ENCODE measurements around the gene MYCL.
A peak's percentile ranks its signal among the peaks of the same experiment; 100 is the strongest.

MYCL gene, protein sequence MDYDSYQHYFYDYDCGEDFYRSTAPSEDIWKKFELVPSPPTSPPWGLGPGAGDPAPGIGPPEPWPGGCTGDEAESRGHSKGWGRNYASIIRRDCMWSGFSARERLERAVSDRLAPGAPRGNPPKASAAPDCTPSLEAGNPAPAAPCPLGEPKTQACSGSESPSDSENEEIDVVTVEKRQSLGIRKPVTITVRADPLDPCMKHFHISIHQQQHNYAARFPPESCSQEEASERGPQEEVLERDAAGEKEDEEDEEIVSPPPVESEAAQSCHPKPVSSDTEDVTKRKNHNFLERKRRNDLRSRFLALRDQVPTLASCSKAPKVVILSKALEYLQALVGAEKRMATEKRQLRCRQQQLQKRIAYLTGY

DNA sequence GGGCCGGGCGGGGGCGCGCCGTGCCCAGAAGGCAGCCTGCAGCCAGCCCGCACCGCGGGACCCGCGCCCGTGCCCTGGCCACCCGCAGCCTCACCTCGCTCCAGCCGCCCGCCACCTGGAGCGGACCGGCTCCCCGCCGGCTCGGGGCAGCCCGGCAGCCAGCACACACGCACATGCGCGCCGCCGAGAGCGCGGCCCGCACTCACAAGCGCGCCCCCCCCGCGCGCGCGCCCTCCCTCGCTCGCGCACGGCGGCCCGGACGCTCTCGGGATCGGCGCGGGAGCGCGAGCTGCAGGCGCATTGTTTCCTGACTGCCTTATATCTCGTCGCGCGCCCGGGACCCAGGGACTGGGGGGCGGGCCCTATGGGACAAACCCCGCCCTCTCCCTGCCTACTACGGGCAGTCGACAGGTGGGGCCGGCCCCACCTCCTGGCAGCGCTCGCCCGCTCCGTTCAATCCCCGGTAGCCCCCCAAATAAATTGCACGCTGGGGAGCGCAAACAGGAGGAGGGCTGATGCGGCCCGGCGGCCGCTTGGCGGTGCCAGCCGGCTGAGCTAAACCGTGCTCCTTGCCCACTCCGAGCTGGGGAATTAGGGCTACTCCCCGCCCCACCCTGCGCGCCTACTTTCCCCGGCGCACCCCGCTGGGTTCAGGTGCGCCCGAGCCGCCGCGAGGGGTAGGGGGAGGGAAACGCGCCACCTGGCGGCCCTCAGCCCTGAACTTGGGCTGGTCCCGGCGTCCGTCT is at the start of gene MYCL:
Gene MYCL, minus strand, starts transcription at position 204 of the 746 bp plus-strand sequence. CDS start 483 bp downstream, outside the sequence.
- peak; percentile 75 for DNase-seq

DNA sequence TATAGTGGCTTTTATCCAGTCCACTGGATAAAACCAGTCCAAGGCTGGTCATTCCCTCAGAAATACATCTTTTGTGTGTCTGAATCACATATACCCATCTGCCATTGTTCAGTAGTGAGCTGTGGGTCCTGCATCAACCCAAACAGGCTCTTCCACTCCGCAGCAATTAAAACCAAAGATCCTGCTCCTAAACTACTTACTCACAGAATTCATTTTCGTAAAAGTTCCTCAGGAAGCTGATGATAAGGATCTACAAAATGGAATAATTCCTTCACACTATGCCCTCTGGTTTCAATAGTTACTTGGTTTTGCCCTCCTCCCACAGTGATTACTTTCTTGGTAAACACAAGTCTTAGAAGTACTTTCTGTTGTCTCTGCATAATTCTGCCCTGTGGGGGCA is 48.2 kb upstream of the MYCL start:
- no peak for DNase-seq

DNA sequence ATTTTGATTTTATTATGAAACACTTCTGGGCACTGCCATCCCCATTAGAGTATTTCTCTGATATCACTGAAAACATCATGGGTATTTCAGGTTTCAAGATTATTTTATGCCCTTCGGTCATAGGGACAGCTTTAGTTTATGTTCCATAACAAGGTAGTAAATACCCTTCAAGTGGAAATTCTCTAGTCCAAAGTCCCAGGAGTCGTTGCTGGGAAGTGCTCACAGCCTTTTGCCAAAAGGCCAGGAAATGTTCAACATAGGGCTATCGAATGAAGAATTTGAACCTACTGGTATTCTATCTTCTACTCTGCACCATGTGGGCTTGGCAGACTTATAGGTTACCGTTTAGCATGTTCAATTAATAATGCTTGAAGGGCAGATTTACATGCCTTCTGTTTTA is 45.5 kb upstream of the MYCL start:
- no peak for DNase-seq

DNA sequence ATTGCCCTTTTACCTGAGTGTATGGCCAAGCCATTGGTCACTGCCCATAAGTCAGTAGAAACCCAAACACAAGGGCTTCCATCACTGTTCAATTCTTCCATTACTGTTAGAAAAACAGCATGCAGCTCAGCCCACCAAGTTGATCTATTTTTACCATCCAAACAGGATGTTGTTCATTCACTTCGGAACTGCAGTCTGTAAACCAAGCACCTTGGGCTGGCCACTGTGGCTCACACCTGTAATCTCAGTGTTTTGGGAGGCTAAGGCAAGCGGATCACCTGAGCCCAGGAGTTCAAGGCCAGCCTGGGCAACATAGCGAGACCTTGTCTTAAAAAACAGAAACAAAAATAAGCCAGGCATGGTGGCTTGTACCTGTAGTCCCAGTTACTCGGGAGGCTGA is 44.5 kb upstream of the MYCL start:
- no peak for DNase-seq

DNA sequence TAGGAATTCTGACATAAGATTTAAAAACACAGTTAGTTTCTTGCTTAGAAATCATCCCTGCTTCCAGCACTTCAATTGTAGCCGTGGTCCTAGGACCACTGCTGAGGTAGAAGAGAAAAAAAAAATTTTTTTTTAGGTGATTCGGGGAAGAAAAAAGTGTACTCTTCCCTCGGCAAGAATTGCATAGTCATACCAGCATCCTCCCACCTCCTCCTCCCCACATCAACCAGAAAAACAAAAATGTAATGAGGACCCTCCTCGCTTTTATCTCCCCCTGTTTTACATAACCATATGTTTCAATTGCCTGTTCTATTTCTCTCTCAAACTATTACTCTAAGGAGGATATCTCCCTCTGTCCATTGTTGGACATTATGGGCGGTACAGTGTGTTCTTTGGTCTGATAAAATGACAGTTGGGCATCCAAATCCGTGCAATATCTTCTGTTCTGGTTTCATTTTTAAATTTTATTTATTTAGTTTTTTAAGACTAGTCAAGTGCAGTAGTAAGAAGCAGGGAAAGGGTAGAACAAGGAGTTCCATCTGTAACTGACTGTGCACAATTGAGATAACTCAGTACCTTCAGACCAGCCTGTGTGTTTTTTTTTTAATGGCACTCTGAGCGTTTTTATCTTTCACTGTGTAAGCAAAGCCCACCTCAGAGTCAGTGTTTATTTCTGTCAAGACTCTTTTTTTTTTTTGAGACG is 42.8 kb upstream of the MYCL start:
- DNase-seq: no peak

DNA sequence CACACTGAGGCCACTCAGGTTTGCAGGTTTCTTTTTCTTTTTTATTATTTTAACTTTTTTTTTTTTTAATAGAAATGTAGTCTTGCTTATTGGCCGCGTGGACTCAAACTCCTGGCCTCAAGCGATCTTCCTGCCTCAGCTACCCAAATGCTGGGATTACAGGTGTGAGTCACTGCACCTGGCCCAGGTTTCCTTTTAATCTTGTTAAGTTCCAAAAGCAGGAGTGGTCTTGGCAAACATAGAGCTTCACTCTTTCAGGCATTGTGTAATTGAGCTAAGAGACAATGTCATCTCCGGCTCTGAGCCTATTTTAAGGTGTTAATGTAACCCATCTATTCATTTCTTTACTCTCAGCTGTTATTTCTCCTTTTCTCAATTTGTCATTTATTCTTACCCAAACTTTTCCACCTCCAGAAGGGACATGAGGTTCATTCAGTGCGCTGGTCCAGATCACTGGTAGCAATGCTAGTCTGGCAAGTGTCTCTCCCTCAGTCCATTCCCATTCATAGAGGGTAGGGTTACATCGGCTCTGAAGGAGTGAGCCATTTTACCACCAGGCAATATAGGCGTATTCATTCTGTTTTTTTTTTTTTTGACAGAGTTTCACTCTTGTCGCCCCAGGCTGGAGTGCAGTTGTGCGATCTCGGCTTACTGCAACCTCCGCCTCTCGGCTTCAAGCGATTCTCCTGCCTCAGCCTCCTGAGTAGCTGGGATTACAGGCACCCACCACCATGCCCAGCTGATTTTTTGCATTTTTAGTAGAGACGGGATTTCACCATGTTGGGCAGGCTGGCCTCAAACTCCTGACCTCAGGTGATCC is 42.0 kb upstream of the MYCL start:
- no peak for DNase-seq

DNA sequence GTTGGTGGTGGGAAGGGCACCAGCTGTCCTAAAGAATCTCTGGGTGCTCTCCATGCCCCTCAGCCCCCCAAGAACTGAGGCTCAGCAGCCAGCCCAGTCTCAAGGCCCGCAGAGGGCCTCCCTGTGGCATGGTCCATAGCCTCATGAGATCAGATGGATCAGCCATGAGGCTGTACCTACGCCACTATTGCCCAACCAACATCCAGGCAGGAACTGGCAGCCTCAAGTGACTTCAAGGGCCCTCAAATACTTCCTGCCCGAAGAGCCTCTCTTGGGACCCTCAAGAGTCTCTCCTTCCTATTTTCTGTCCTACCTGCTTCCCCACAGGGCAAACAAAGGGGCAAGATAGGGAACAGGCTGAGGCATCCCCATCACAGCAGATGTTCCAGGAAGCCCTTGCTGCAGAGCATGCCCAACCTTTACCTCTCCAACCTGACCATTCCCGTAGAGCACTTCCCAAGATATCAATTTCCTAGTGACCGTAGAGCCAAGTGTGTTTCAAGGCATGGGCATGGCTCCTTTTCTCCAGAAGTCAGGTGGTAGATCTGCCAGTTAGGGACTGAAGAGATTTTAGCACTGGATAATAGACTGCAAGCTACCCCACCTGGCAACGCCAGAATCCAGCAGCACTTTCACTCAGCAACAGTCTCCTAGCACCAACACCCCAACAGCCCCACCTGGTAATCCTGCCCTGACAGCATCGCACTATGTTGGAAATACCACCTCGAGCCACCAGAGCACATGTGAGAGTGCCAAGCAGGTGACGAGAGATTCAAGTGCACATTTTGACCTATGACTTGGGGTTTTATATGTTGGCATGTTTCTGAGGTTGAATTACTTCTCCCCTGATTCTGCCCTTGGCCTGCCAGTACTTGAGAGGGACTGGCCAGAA is 39.5 kb upstream of the MYCL start:
- no peak for DNase-seq

DNA sequence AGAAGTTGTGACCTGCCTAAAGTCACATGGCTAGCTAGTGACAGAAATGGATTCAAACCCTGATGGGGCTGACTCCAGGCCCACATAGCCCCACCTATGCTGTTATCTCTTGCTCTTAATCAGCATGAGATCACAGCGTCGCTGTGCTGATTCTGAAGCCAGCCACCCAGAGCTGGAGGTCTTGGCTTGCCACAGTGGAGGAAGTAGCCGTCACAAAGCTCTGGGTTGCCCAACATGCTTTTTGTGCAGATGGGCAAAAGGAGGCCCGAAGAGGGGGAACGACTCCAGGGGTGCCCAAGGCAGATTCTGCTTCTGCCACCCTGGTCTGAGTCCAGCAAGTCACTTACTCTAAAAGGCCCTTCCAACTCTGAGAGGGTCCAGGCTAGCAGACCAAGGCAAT is 38.5 kb upstream of the MYCL start:
- no peak for DNase-seq

DNA sequence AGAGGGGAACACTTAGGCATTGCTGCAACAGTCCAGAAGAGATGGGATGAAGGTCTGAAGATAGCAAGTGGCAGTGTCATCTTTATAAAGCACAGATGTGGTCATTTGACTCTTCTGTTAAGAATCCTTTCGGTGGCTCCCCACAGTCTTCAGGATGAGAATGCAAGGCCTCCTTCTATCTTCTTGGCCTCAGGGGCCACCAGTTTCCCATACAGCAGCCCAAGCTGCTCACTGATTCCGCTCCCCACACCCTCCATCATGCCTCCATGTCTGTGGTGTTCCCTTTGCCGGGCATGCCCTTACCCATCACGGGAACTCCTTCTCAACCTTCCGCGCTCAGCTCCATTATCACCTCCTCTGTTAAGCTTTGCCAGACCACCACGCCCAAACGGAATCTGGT is 37.1 kb upstream of the MYCL start:
- no peak for DNase-seq

DNA sequence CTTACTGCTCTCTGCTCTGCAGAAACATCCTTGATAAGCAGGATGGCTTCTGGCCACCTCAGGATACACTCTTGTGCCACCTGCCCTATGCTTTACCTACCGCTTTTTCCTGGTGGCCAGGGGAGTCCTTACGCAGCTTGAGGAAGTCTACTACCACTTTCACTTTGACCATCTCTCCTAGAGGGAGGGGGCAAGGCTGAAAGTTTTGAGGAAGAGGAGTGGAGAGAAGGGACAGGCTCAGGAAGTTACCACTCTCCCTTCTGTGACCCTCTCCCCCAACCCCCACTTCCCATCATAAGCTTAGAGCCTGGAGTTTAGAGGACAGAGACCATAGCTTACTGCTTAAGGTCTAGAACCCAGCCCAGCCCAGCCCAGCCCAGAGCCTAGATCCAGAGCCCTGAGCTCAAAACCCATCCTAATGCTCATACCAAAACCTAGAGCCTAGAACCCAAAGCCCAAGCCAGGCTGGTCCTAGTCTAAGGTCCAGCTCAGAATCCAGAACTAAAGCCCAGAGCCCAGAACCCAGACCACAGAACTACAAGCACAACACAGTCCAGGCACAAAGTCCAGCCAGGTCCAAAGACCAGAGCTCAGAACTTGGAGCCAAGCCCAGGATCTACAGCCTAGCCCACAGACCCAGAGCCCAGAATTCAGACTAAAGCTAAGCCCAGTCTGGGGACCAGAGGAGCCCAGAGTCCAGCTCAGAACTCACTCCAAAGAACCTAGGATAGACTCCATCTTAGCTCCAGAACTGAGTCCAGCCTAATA is 35.2 kb upstream of the MYCL start:
- DNase-seq: no peak

DNA sequence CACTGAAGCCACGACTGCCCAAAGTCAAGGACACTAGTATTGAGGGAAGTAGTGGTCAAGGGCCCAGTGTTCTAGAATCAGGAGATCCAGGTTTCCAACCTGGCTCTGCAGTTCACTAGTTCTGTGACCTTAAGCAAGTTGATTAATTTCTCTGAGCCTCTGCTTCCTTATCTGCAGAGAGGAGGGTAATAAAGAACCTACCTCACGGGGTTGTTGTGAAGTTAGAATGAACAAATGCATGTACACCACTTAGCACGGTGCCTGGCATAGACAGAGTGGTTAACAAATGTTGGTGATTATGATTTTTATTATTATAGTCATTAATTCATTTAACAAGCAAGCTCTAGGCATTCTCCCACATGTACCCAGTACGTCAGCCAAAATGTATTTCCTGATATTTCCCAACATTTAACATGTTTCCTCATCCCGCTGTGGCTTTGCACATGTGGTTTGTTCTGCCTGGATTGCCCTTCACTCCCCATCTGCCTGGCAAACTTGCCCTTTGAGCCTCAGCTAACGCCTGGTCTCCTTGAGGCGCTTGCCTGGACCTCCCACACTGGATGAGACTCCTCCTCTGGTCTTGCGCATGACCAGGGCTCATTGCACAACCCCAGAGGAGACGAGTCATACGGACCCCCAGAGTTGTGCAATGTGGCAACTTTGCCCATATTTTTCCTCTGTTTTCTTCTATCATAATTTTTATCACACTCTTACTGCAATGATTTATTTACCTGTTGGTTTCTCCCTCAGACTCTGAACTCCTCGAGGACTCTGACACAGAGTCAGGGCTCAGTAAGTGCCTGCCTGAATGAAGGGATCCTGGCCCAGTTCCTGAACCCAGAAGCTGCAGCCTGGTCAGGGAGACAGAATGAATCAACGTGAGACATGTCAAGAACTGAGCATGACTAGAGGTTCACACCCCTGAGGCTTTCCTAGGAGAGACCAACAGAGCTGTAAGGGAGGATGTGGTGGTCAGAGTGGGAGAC is 32.5 kb upstream of the MYCL start:
- no peak for DNase-seq

DNA sequence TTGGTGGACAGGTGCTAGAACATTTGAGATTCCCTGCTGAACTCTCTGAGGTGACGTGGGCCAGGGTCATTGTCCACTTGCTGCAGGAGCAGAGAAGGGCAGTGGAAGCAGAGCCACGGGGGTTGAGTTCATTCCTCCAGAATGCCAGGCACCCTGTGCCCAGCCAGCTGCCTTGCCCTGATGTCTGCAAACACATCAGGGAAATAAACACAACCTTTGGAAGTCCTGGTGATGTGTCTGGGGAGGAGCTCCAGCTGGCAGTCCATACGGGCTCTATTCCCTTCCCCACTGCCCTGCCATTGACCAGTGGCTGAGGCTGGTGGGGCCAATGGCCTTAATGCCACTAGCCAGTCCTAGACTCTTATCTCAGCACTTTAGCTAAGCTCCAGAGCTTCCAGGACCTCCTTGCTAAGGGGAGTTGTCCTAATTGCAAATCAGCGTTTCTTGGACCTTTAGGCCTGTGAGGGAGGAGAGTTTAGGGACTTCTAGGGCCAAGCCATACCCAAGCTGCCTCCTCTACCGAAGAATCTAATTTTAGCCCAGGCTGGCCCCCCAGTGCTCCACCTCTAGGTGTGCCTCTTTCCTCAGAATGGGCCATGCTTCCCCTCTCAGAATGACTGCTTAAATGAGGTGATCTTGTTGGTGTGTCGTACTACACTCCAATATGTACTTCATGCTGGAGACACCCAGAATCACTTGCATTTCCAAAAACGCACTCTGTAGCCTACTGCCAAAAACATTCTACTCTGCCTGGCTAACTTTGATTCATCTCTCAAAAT is 27.3 kb upstream of the MYCL start:
- no peak for DNase-seq

DNA sequence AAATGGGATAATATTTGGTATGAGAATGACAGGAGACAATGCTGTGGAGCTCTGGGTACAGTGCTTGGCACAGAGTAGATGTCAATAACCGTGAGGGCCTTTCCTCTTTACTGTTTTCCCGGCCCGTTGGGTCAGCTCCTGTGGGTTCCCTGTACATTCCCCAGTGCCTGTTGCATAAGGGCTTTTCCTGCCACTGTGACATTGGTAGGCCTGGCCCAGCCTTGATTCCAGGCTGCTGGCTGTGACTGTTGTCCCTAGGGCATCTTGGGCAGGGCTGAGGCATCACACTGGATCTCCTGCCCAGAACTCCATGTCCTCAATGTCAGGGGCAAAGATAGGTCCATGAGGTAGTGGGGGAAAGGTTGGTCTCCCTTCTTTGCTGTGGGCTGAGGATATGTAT is 25.8 kb upstream of the MYCL start:
- no peak for DNase-seq

DNA sequence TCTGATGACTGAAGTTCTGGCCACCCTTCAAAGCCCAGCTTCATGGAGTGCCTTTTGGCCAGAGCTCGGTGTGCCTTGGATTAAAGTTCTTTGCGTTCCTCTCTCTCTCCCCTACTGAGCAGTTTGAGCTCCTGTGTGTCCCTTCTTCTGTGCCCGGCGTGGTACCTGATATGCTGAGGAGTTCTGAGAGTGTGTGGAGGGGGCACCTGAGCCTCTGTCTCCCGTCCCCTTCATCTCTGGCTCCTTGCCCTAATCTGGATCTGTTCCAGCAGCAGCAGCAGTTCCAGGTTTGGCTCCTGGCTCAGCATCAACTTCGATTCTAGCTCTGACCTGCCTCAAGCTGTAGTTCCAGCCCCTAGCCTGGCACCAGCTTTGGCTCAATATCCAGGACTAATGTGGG is 25.1 kb upstream of the MYCL start:
- DNase-seq: no peak

DNA sequence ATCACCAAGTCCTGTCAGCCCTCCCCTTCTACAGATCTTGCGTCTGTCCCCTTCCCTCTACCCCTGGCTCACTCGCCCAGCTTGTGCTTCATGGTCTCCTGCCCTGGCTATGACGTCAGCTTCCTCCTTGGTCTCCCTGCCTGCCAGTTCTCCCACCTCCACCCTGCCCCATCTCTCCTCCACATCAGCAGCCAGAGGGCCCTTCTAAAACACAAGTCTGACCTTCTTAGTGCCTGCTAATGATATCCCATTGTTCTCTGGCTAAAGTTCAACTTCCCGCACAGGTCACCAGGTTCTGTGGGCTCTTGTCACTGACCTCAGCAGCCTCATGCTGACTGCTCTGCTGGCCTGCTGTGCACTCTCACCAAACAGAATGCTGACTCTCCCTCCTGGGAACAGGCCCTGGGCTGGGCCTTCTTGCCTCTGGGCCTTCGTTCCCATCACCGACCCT is 24.7 kb upstream of the MYCL start:
- no peak for DNase-seq

DNA sequence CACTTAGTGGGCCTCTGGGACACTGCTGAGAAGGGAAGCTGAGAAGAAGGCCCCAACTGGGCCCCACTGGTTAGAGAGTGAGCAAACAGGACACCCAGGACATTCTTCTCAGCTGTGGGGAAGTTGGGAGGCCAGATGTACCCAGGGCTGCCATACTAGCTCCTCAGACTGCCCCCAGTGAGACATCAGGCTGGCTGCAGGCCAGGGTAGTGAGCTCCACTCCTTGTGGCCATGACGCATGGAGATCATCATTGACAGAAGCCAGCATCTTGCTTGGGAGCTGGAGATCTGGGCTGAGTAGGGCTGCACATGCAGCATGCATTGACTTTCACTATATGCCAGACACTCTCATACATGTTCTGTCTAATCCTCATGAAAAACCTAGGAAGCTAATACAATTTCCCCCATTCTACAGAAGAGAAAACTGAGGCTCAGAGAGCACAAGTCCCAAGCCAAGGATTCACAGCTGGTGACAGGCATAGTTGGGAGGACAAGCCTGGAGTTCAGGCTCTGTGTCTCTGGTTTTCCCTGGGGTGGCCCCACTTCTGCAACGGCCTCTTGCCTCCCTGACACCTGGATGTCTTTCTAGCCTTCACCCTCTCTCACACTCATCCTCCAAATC is 24.1 kb upstream of the MYCL start:
- no peak for DNase-seq

DNA sequence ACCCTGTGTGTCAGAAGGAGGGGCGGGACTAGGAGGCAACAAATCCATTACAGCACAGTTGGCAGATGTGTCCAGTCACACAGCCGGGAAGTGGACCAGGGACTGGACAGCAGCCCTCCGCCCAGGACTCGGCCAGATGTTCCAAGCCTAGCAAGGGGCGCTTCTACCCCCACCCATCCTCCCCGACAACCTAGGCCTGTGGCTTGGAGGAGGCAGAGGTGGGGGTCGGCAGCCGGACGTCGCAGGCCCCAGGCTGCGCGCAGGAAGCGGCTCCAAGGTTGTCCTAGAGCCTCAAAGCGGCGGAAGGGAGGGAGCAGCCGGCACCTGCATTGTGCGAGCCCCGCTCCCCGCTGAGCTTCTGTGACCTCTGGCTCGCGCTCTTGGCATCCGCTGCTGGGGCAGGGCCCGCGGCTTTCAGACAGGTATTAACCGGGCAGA is 20.6 kb upstream of the MYCL start:
- peak; percentile 53 for DNase-seq

DNA sequence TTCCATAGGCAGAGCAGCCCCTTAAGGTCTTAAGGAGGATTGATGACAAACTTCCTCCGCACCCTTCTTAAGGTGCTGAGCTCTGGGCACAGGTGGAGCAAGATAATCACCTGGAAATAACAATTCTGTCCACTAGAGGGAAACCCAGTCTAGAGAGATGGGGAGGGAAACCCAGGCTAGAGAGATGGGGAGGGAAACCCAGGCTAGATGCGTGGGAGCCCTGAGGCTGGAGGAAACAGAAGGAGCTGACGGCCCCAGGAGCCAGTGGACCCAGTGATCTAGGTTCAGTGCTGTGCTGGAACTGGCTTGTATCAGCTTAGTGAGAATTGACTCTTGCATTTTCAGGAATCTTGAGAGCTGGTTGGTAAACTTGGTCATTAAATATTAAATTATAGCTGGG is 17.8 kb upstream of the MYCL start:
- no peak for DNase-seq

All from right forelimb (tissue), 1 donor.